ENCODE results near the gene GALNT17. TPM values are rescaled to one million over a fixed set of nuclear protein-coding genes. Genes with fewer than 3 reads are reported as not detected.

GALNT17 gene
- total RNA-seq, 1 experiment from 2014 or later: not detected

DNA sequence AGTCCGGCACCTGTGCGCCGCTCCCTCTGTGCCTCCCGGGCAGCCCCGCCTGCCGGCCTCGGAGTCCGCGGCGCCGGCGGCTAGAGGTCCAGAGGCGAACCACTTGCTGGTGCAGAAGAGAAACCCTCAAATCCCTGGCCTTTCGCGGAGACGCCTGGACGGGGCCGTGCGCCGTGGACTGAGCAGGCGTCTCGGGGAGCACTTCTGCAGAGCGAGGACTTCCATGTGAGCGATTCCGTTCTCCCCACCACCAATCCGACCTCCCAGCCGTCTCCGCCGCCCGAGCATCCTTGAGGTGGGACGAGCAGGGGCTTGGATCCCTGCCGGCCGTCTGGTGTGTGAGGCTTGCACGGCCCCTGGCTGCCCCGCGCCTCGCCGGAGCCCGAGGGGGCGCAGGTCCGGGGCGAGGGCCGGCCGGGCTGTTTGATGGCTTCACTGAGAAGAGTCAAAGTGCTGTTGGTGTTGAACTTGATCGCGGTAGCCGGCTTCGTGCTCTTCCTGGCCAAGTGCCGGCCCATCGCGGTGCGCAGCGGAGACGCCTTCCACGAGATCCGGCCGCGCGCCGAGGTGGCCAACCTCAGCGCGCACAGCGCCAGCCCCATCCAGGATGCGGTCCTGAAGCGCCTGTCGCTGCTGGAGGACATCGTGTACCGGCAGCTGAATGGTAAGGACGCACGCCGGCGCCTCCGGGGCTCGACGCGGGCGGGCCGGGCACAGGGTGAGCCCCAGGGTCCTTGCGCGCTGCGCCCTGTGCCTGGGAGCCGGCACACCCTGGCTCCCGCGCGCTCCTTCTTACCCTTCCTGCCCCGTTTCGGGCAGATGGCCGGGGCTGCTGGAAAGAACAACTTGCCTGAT is 660 bp downstream of the GALNT17 start:
- H3K27me3 ChIP-seq (replicated peaks; ENCODE audit: insufficient read depth, low read depth, low read length, poor library complexity): no peaks in the 10 kb centered on the region
- CTCF ChIA-PET: no interaction called here
- BruUV-seq (replicated peaks): no TSS peak
- intact Hi-C loops (cut with micrococcal nuclease; ENCODE audit: unreplicated experiment): no loop called here
- peaks cover 17% of the 10 kb centered on the region for H3K9me3 ChIP-seq (ENCODE audit: low read depth, low read length, poor library complexity, severe bottlenecking)
- H3K4me1 ChIP-seq (ENCODE audit: insufficient read depth, low read length, poor library complexity, severe bottlenecking): no peaks in the 10 kb centered on the region
- H3K27ac ChIP-seq (ENCODE audit: low read depth, low read length, poor library complexity, severe bottlenecking): no peak overlapping the region
- no peak overlapping the region for H3K4me3 ChIP-seq (ENCODE audit: low read depth, low read length, poor library complexity, severe bottlenecking)
- H3K36me3 ChIP-seq (ENCODE audit: insufficient read depth, low read length, poor library complexity, severe bottlenecking): no peaks in the 10 kb centered on the region
- POLR2A ChIA-PET (ENCODE audit: low non-redundant PET): no interaction called here
- TF ChIP-seq, protein P1, sequence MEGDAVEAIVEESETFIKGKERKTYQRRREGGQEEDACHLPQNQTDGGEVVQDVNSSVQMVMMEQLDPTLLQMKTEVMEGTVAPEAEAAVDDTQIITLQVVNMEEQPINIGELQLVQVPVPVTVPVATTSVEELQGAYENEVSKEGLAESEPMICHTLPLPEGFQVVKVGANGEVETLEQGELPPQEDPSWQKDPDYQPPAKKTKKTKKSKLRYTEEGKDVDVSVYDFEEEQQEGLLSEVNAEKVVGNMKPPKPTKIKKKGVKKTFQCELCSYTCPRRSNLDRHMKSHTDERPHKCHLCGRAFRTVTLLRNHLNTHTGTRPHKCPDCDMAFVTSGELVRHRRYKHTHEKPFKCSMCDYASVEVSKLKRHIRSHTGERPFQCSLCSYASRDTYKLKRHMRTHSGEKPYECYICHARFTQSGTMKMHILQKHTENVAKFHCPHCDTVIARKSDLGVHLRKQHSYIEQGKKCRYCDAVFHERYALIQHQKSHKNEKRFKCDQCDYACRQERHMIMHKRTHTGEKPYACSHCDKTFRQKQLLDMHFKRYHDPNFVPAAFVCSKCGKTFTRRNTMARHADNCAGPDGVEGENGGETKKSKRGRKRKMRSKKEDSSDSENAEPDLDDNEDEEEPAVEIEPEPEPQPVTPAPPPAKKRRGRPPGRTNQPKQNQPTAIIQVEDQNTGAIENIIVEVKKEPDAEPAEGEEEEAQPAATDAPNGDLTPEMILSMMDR (conservative IDR thresholded peaks at IDR 0.05; ENCODE audit: low read depth, low read length): no peak
- DNase-seq (ENCODE audit: low spot score): no peak

DNA sequence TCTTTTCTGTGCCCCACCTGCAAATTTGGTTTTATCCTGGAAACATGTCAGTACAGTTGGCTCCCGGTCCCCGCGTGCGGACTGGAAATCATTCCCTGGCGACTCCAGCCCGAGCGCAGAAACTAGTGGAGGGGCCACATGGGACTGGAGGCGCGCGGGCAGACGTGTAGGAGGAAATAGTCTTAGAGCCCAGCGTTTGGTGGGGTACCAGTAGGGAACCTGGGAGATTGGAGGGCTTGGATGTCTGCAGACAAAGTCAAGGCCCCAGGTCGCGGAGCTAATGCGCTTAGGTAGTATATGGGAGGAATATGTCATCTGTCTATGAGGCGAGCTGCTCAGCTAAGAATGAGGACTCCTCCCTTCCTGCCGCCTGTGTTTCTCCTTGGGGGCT is 1.3 kb downstream of the GALNT17 start:
- ChIA-PET CTCF (no interaction called here), POLR2A (ENCODE audit: low non-redundant PET) (no interaction called here)
- Histone ChIP-seq H3K4me3 (ENCODE audit: low read depth, low read length, poor library complexity, severe bottlenecking) (no peak overlapping the region), H3K36me3 (ENCODE audit: insufficient read depth, low read length, poor library complexity, severe bottlenecking) (no peaks in the 10 kb centered on the region), H3K9me3 (ENCODE audit: low read depth, low read length, poor library complexity, severe bottlenecking) (peaks cover 20% of the 10 kb centered on the region), H3K4me1 (ENCODE audit: insufficient read depth, low read length, poor library complexity, severe bottlenecking) (no peaks in the 10 kb centered on the region), H3K27ac (ENCODE audit: low read depth, low read length, poor library complexity, severe bottlenecking) (no peak overlapping the region), H3K27me3 (replicated peaks; ENCODE audit: insufficient read depth, low read depth, low read length, poor library complexity) (no peaks in the 10 kb centered on the region)
- intact Hi-C loops (cut with micrococcal nuclease; ENCODE audit: unreplicated experiment): no loop called here
- BruUV-seq (replicated peaks): no TSS peak
- TF ChIP-seq, protein P1 (conservative IDR thresholded peaks at IDR 0.05; ENCODE audit: low read depth, low read length): no peak
- no peak for TF ChIP-seq EZH2 (IDR thresholded peaks at IDR 0.05; ENCODE audit: borderline replicate concordance, low read depth, low read length, poor library complexity, severe bottlenecking)
- no peak for DNase-seq (ENCODE audit: low spot score)

DNA sequence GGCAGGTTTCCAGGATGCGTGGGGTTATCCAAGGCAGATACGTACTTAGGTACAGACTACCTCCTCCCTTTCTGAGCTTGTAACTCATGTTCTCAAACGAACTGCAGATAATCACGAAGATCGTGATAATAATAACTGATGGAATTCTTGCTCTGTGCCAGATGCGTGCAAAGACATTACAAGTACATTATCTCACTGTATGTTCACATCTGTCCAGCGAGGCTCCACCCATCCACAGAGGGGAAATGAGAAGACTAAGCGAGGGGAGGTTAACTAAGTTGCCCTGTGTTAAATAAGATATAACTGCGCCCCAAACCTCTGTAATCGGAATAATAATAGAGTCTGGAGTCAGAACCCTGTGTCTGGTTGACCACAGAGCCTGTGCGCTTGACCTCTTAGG is 1.9 kb downstream of the GALNT17 start:
- H3K4me3 ChIP-seq (ENCODE audit: low read depth, low read length, poor library complexity, severe bottlenecking): no peak overlapping the region

More for the DNA sequence above, 1.9 kb downstream of the GALNT17 start:
- TF ChIP-seq EZH2 (IDR thresholded peaks at IDR 0.05; ENCODE audit: borderline replicate concordance, low read depth, low read length, poor library complexity, severe bottlenecking): no peak
- TF ChIP-seq, protein P1 (conservative IDR thresholded peaks at IDR 0.05; ENCODE audit: low read depth, low read length): no peak
- POLR2A ChIA-PET (ENCODE audit: low non-redundant PET): no interaction called here
- no peaks in the 10 kb centered on the region for H3K4me1 ChIP-seq (ENCODE audit: insufficient read depth, low read length, poor library complexity, severe bottlenecking)
- no TSS peak for BruUV-seq (replicated peaks)
- CTCF ChIA-PET: no interaction called here
- intact Hi-C loops (cut with micrococcal nuclease; ENCODE audit: unreplicated experiment): no loop called here
- DNase-seq (ENCODE audit: low spot score): no peak
- no peaks in the 10 kb centered on the region for H3K36me3 ChIP-seq (ENCODE audit: insufficient read depth, low read length, poor library complexity, severe bottlenecking)
- peaks cover 19% of the 10 kb centered on the region for H3K9me3 ChIP-seq (ENCODE audit: low read depth, low read length, poor library complexity, severe bottlenecking)
- no peaks in the 10 kb centered on the region for H3K27me3 ChIP-seq (replicated peaks; ENCODE audit: insufficient read depth, low read depth, low read length, poor library complexity)
- H3K27ac ChIP-seq (ENCODE audit: low read depth, low read length, poor library complexity, severe bottlenecking): no peak overlapping the region

Measured in A673 (cell line).